Measurements from ENCODE around the gene S100A14. TPM values are rescaled to one million over a fixed set of nuclear protein-coding genes. Genes with fewer than 3 reads are reported as not detected.
"Not testable (repeated sequence)": the region's sequence is repeated elsewhere in the genome, so short reads cannot be mapped to it uniquely, and the experiment has no call there.

S100A14 gene
- total and polyA plus RNA-seq, 2 experiments from 2014 or later: 0.31 to 2.1 TPM

DNA sequence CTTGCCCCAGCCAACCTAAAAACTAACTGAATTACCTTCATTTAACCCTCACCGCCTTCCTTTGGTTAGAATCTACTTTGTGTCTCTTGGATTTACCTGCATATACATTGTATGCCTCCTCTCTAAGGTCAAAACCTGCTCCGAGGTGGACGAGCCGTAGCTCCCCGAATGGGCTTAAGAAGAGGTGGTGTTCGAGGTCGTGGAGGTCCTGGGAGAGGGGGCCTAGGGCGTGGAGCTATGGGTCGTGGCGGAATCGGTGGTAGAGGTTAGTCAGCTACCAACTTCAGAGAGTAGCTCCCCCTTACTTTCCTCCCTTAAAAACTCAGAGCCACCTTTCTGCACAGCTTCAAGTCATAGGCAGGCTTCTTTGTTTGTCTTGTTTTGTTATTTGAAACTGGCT, 27.0 kb upstream of the S100A14 start:
- H3K36me3 ChIP-seq (ENCODE audit: low read depth): peaks cover 80% of the 10 kb centered on the region
- H2AFZ ChIP-seq: no peak overlapping the region
- no peaks in the 10 kb centered on the region for H3K9me3 ChIP-seq (ENCODE audit: low read depth)
- H4K20me1 ChIP-seq (ENCODE audit: insufficient read depth): no peaks in the 10 kb centered on the region
- H3K27me3 ChIP-seq (replicated peaks; ENCODE audit: insufficient read depth): no peaks in the 10 kb centered on the region
- H3K4me1 ChIP-seq (ENCODE audit: insufficient read depth): no peaks in the 10 kb centered on the region
- peaks cover 58% of the 10 kb centered on the region for H3K79me2 ChIP-seq (ENCODE audit: insufficient read depth)
- H3K9ac ChIP-seq: no peak overlapping the region
- H3K4me3 ChIP-seq: no peak overlapping the region
- DNase-seq: no peak
- in situ Hi-C loops (cut with MboI): no loop called here
- no peak overlapping the region for H3K4me2 ChIP-seq (ENCODE audit: unreplicated experiment)
- TF ChIP-seq EZH2phosphoT487 (IDR thresholded peaks at IDR 0.05; ENCODE audit: insufficient read depth, low read depth) (no peak), EZH2 (IDR thresholded peaks at IDR 0.05; ENCODE audit: insufficient read depth, poor library complexity, severe bottlenecking) (no peak)
- H3F3A ChIP-seq (ENCODE audit: insufficient read depth): peaks cover 42% of the 10 kb centered on the region
- H3K9me2 ChIP-seq (ENCODE audit: insufficient read depth): no peaks in the 10 kb centered on the region
- 95% methylated on average over 11 of the region's 11 CpGs for WGBS, 2 experiments (ENCODE audit: low coverage in 1 of 2, low lambda C conversion rate in 2 of 2, missing lambda C conversion rate in 2 of 2)
- H3K27ac ChIP-seq: no peak overlapping the region

DNA sequence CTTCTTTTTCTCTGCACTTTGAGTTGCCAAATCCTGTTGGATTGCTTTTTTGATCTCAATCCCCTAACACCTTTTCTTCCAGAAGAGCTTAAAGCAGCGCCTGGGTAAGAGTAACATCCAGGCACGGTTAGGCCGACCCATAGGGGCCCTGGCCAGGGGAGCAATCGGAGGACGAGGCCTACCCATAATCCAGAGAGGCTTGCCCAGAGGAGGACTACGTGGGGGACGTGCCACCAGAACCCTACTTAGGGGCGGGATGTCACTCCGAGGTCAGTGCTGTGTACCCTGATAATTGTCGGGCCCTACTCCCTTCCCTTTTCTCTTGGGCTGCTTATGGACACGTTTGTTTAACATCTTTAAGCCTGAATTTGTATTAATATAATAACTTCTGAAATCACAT, 26.0 kb upstream of the S100A14 start:
- H3F3A ChIP-seq (ENCODE audit: insufficient read depth): peaks cover 48% of the 10 kb centered on the region
- in situ Hi-C loops (cut with MboI): no loop called here
- H3K9me3 ChIP-seq (ENCODE audit: low read depth): no peaks in the 10 kb centered on the region
- no peaks in the 10 kb centered on the region for H3K4me1 ChIP-seq (ENCODE audit: insufficient read depth)
- no peak overlapping the region for H2AFZ ChIP-seq
- H3K4me2 ChIP-seq (ENCODE audit: unreplicated experiment): no peak overlapping the region
- H4K20me1 ChIP-seq (ENCODE audit: insufficient read depth): no peaks in the 10 kb centered on the region
- TF ChIP-seq EZH2phosphoT487 (IDR thresholded peaks at IDR 0.05; ENCODE audit: insufficient read depth, low read depth) (no peak), EZH2 (IDR thresholded peaks at IDR 0.05; ENCODE audit: insufficient read depth, poor library complexity, severe bottlenecking) (no peak)
- no peak for DNase-seq
- no peaks in the 10 kb centered on the region for H3K27me3 ChIP-seq (replicated peaks; ENCODE audit: insufficient read depth)
- 94% methylated on average over 11 of the region's 11 CpGs for WGBS, 2 experiments (ENCODE audit: low coverage in 1 of 2, low lambda C conversion rate in 2 of 2, missing lambda C conversion rate in 2 of 2)
- H3K9me2 ChIP-seq (ENCODE audit: insufficient read depth): no peaks in the 10 kb centered on the region
- no peak overlapping the region for H3K4me3 ChIP-seq
- H3K9ac ChIP-seq: no peak overlapping the region
- peaks cover 88% of the 10 kb centered on the region for H3K36me3 ChIP-seq (ENCODE audit: low read depth)
- H3K79me2 ChIP-seq (ENCODE audit: insufficient read depth): peaks cover 68% of the 10 kb centered on the region
- H3K27ac ChIP-seq: no peak overlapping the region

DNA sequence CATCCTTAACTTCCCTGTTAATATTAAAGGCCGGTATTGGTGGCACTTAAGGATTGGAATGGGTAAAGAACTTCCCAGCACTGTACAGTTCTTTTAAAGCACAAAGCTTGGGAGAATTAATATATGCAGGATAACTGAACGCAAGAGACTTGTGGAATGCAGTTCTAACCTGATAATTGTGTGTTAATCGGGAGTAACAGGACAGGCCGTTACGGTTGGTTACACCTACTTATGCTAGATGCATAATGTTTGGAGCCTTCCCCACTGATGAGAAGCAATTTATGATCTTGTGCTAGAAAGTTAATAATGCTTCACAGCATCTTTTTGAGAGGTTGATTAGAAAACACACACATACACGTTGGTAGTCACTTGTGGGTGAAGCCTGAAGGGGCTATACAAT, 24.7 kb upstream of the S100A14 start:
- H4K20me1 ChIP-seq (ENCODE audit: insufficient read depth): no peaks in the 10 kb centered on the region
- DNase-seq: no peak
- peaks cover 98% of the 10 kb centered on the region for H3K36me3 ChIP-seq (ENCODE audit: low read depth)
- H3K4me2 ChIP-seq (ENCODE audit: unreplicated experiment): no peak overlapping the region
- WGBS, 2 experiments (ENCODE audit: low coverage in 1 of 2, low lambda C conversion rate in 2 of 2, missing lambda C conversion rate in 2 of 2): 62 to 65% methylated on average over 6 of the region's 6 CpGs
- TF ChIP-seq EZH2 (IDR thresholded peaks at IDR 0.05; ENCODE audit: insufficient read depth, poor library complexity, severe bottlenecking): no peak
- TF ChIP-seq EZH2phosphoT487 (IDR thresholded peaks at IDR 0.05; ENCODE audit: insufficient read depth, low read depth): no peak
- H3K9me3 ChIP-seq (ENCODE audit: low read depth): no peaks in the 10 kb centered on the region
- peaks cover 49% of the 10 kb centered on the region for H3F3A ChIP-seq (ENCODE audit: insufficient read depth)
- H2AFZ ChIP-seq: no peak overlapping the region
- no peaks in the 10 kb centered on the region for H3K27me3 ChIP-seq (replicated peaks; ENCODE audit: insufficient read depth)
- no peaks in the 10 kb centered on the region for H3K9me2 ChIP-seq (ENCODE audit: insufficient read depth)
- in situ Hi-C loops (cut with MboI): no loop called here
- H3K4me3 ChIP-seq: no peak overlapping the region
- peaks cover 81% of the 10 kb centered on the region for H3K79me2 ChIP-seq (ENCODE audit: insufficient read depth)
- H3K27ac ChIP-seq: no peak overlapping the region
- H3K4me1 ChIP-seq (ENCODE audit: insufficient read depth): no peaks in the 10 kb centered on the region
- H3K9ac ChIP-seq: no peak overlapping the region

DNA sequence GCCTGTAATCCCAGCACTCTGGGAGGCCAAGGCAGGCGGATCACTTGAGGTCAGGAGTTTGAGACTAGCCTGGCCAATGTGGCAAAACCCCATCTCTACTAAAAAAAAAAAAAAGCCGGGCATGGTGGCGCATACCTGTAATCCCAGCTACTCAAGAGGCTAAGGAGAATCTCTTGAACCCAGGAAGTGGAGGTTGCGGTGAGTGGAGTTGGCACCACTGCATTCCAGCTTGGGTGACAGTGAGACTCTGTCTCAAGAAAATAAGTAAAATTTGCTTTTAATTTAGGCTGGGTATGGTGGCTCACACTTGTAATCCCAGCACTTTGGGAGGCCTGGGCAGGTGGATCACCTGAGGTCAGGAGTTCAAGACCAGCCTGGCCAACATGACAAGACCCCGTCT, 24.1 kb upstream of the S100A14 start:
- Histone ChIP-seq H3F3A (ENCODE audit: insufficient read depth) (peaks cover 43% of the 10 kb centered on the region), H3K36me3 (ENCODE audit: low read depth) (peaks cover 93% of the 10 kb centered on the region), H3K79me2 (ENCODE audit: insufficient read depth) (peaks cover 87% of the 10 kb centered on the region)
- H3K4me2 ChIP-seq (ENCODE audit: unreplicated experiment); H3K27me3 ChIP-seq (replicated peaks; ENCODE audit: insufficient read depth); DNase-seq; in situ Hi-C loops (cut with MboI); H3K9me2 ChIP-seq (ENCODE audit: insufficient read depth); H3K4me3 ChIP-seq; H3K27ac ChIP-seq; H4K20me1 ChIP-seq (ENCODE audit: insufficient read depth); H3K9ac ChIP-seq; H3K9me3 ChIP-seq (ENCODE audit: low read depth); H3K4me1 ChIP-seq (ENCODE audit: insufficient read depth); H2AFZ ChIP-seq: not testable (repeated sequence)
- WGBS, 2 experiments (ENCODE audit: low coverage in 1 of 2, low lambda C conversion rate in 2 of 2, missing lambda C conversion rate in 2 of 2): 92 to 97% methylated on average over 5 of the region's 5 CpGs

DNA sequence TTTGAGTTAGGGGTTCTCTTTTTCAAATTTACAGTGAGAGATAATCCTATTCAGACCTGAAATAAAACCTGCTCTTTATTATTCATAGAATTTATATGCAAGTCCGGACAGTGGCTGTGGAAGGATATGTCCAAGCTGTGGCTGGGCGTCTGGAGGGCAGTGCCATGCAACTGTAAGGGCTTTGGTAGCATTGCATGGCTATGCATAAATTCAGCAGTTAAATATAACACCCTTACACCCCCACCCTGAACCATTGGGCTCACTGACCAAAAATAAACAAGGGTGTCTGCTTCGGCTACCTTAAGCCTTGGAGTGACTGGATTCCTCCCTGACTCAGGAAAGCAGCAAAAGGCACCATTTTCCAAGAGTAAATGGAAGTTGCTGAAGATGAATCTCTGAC, 23.2 kb upstream of the S100A14 start:
- H3K36me3 ChIP-seq (ENCODE audit: low read depth): peaks cover 83% of the 10 kb centered on the region
- 77 to 82% methylated on average over 3 of the region's 3 CpGs for WGBS, 2 experiments (ENCODE audit: low coverage in 1 of 2, low lambda C conversion rate in 2 of 2, missing lambda C conversion rate in 2 of 2)

More for the DNA sequence above, 23.2 kb upstream of the S100A14 start:
- Histone ChIP-seq H3K9me2 (ENCODE audit: insufficient read depth) (no peaks in the 10 kb centered on the region), H3F3A (ENCODE audit: insufficient read depth) (peaks cover 33% of the 10 kb centered on the region), H3K27me3 (replicated peaks; ENCODE audit: insufficient read depth) (no peaks in the 10 kb centered on the region), H2AFZ (no peak overlapping the region), H3K79me2 (ENCODE audit: insufficient read depth) (peaks cover 94% of the 10 kb centered on the region), H3K4me3 (no peak overlapping the region), H3K4me2 (ENCODE audit: unreplicated experiment) (no peak overlapping the region), H3K4me1 (ENCODE audit: insufficient read depth) (0 out of 2 replicates have a peak, but pooled peaks cover 8% of the 10 kb centered on the region), H3K27ac (no peak overlapping the region), H3K9me3 (ENCODE audit: low read depth) (no peaks in the 10 kb centered on the region), H3K9ac (no peak overlapping the region), H4K20me1 (ENCODE audit: insufficient read depth) (no peaks in the 10 kb centered on the region)
- no peak for DNase-seq
- in situ Hi-C loops (cut with MboI): no loop called here
- TF ChIP-seq EZH2phosphoT487 (IDR thresholded peaks at IDR 0.05; ENCODE audit: insufficient read depth, low read depth) (no peak), EZH2 (IDR thresholded peaks at IDR 0.05; ENCODE audit: insufficient read depth, poor library complexity, severe bottlenecking) (no peak)

Measured in GM23248 (cell line).